ENCODE results near the gene KARS1.
"Not testable (repeated sequence)": the region's sequence is repeated elsewhere in the genome, so short reads cannot be mapped to it uniquely, and the experiment has no call there.

The KARS1 gene

DNA sequence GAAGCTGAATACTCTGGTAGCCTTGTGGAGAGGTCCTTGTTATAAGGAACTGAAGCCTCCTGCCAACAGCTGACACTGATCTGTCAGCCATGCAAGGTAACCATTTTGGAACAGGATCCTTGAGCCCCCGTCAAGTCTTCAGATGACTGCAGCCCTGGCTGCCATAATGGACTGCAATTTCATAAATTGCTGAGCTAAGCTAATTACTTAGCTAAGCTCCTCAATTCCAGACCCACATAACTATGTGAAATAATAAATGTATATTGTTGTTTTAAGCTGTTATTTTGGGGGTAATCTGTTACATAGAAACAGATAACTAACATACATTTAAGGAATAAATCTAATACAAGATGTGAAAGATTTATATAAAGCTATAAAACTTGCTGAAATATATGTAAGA is 41.0 kb downstream of the KARS1 start:
- H3K4me3 ChIP-seq (ENCODE audit: low read length), result no peak overlapping the region
- no peak for DNase-seq (ENCODE audit: low read depth)
- TF ChIP-seq, protein P1, sequence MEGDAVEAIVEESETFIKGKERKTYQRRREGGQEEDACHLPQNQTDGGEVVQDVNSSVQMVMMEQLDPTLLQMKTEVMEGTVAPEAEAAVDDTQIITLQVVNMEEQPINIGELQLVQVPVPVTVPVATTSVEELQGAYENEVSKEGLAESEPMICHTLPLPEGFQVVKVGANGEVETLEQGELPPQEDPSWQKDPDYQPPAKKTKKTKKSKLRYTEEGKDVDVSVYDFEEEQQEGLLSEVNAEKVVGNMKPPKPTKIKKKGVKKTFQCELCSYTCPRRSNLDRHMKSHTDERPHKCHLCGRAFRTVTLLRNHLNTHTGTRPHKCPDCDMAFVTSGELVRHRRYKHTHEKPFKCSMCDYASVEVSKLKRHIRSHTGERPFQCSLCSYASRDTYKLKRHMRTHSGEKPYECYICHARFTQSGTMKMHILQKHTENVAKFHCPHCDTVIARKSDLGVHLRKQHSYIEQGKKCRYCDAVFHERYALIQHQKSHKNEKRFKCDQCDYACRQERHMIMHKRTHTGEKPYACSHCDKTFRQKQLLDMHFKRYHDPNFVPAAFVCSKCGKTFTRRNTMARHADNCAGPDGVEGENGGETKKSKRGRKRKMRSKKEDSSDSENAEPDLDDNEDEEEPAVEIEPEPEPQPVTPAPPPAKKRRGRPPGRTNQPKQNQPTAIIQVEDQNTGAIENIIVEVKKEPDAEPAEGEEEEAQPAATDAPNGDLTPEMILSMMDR (IDR thresholded peaks at IDR 0.05; ENCODE audit: insufficient read depth, low read depth, low read length, missing control alignments), result no peak

DNA sequence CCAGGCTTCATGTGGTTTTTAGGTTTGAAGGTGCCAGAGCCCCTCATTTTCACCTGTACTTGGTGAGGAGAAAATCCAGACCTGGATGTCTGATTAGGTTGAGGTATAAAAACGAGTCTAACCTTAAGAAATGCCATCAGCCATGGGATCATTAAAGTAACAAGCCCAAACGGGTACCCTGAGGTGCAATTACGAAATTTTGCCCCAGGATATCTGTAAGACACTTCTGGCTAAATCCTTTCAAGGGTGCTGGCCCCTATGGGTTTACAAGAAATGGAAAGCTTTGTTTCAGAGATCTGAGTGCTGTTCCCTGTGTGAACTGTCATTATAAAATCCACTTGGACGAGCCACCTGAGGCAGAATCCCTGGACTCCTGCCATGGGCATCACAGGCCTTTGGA is 44.2 kb downstream of the KARS1 start:
- TF ChIP-seq, protein P1 (IDR thresholded peaks at IDR 0.05; ENCODE audit: insufficient read depth, low read depth, low read length, missing control alignments), result no peak

DNA sequence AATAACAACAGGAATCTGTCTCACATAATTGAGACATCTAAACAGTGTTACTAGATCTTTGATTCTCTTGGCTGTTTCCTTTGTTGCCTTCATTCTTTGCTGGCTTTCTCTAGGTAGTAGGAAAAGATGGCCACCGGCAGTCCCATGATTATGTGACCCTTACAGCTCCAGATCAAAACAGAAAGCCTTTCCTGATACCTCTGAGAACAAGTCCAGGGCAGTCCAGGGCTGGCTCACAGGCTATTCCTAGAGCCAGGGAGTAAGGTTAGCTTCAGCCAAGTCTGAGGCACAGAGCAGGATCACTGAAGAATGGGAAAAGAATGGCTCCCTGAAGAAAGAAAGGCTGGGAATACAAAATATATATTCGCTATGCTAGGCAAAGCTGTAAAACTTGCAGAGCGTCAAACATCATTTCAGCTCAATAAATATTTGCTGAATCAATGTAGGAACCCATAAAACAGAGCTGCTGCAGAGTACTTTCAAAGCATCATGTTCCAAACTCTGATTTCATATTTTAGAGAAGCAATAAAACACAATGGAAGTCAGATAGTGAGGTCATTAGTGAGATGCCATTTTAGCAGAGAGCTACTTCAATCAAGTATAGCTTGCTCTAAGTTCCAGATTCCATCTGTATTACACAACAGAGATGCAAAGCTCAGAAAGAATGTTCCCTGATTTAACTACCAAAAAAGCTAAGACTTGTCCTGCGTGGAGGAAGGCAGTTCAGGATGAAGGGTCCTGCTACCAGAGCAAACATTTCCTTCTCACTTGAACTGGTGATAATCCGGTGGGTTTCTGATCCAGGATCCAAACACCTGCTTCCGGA is 47.8 kb downstream of the KARS1 start:
- no peak for DNase-seq (ENCODE audit: low read depth)
- TF ChIP-seq, protein P1 (IDR thresholded peaks at IDR 0.05; ENCODE audit: insufficient read depth, low read depth, low read length, missing control alignments), result no peak
- no peak overlapping the region for H3K4me3 ChIP-seq (ENCODE audit: low read length)

More for the DNA sequence above, 44.2 kb downstream of the KARS1 start:
- DNase-seq (ENCODE audit: low read depth), result peak; percentile 49
- no peak overlapping the region for H3K4me3 ChIP-seq (ENCODE audit: low read length)

DNA sequence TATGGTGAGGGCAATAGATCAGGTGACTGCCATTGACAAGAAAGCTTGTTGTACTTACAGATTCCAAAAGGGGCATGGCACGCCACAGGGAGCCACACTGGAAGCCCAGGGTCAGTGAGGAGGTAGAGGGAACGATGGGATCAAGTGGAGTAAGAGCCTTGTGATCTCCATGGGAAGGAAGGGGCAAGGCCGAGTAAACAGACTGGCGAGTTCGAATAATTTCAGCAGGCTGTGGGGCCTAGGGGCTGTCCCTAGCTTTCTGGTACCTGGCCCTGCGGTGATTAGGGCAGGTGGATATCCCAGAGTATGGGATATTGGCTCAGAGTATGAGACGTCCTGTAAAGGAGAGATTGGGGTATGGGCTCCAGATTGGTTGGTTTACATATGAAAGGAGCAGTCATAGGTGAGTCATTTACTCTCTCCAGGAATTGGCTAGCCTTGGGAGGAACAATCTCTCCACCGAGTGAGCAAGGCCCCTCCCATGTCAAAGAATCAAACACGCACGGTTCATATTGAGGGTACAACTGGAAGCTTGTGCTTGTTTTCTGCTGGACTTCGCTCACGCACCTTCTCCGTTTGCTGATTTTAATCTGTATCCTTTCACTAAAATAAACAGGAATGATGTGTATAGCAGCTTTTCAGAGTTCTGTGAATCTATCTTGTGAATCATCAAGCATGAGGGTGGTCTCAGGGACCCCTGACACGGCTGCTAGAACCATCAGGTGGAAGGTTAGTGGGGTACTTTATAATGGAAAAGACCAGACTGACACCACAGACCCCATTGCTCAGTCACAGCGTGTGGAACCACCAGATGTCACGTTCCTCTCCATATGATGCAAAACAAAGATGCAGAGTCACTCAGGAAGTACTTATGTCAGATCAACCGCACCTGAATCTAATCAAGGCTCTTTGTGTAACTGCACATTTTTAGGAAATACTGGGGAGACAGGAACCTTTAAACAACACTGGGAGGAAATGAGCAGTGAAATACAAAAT is 53.3 kb downstream of the KARS1 start:
- peak; percentile 78 for DNase-seq (ENCODE audit: low read depth)
- TF ChIP-seq, protein P1 (IDR thresholded peaks at IDR 0.05; ENCODE audit: insufficient read depth, low read depth, low read length, missing control alignments), result no peak
- no peak overlapping the region for H3K4me3 ChIP-seq (ENCODE audit: low read length)

DNA sequence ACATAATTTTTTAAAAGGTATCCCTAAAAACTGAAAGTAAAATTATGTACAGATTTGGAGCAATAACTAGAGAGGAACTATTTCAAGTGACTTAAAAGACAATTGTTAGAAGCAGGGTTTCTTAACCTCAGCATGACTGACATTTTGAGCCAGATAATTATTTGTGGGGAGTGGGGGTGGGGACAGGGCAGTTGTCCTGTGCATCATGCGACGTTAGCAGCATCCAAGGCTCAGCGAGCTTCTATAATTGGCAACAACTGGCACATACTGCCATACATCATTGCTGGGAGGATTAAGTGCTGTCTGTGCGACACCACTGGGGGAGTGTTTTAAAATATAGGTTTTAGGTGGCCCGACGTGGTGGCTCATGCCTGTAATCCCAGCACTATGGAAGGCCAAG is 54.2 kb downstream of the KARS1 start:
- TF ChIP-seq, protein P1 (IDR thresholded peaks at IDR 0.05; ENCODE audit: insufficient read depth, low read depth, low read length, missing control alignments), result no peak
- no peak overlapping the region for H3K4me3 ChIP-seq (ENCODE audit: low read length)
- no peak for DNase-seq (ENCODE audit: low read depth)

DNA sequence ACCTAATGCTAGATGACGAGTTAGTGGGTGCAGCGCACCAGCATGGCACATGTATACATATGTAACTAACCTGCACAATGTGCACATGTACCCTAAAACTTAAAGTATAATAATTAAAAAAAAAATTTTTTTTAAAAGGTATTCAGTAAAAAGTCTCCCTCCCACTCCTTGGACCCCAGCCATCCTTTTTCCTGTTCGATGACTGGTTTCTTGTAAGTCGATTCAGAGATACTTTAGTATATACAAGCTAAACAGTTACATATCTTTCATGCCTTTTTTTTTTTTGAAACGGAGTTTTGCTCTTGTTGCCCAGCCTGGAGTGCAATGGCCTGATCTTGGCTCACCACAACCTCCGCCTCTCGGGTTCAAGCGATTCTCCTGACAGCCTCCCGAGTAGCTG is 55.5 kb downstream of the KARS1 start:
- H3K4me3 ChIP-seq (ENCODE audit: low read length); DNase-seq (ENCODE audit: low read depth): not testable (repeated sequence)
